GM19035 (cell line): ENCODE results near the gene SPATA31A3.
"Not testable (repeated sequence)": the region's sequence is repeated elsewhere in the genome, so short reads cannot be mapped to it uniquely, and the experiment has no call there.

Experiments
- ATAC-seq: cut with Tn5 transposase; IDR thresholded peaks from one replicate; pipeline ENCODE4 v1.9.1; 2021; ENCODE audit not compliant: unreplicated experiment

Gene SPATA31A3

GRCh38 chr9:66992450-66992849 is at the start of gene SPATA31A3:
SPATA31A3 (minus strand) TSS chr9:66992550; CDS start chr9:66992521, 29 bp downstream.
- ATAC-seq = not testable (repeated sequence)

- not testable (repeated sequence) for ATAC-seq
Measured at GRCh38 chr9:66952576-66952975, 39.8 kb downstream of the SPATA31A3 start.

- not testable (repeated sequence) for ATAC-seq
Measured at GRCh38 chr9:66942400-66943155, 49.8 kb downstream of the SPATA31A3 start.

GRCh38 chr9:66939878-66940830 is 52.2 kb downstream of the SPATA31A3 start:
- not testable (repeated sequence) for ATAC-seq

GRCh38 chr9:66938322-66938721 is 54.0 kb downstream of the SPATA31A3 start:
- not testable (repeated sequence) for ATAC-seq

DNA sequence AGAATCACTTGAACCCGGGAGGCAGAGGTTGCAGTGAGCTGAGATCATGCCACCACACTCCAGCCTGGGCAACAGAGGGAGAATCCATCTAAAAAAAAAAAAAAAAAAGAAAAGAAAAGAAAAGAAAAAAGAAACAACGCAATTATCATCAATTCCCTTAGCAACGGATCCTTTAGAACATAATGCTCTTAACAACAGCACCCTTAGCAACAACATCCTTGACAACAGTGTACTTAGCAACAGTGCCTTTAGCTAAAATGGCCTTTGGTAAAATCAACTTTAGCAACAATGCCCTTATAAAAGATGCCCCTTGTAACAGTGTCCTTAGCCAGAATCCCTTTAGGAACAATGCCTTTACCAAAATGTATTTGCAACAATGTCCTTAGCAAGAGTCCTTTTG is 54.7 kb downstream of the SPATA31A3 start:
- not testable (repeated sequence) for ATAC-seq
